AG04450 (cell line): ENCODE results near the gene MYBPC3. TPM values are rescaled to one million over a fixed set of nuclear protein-coding genes. Genes with fewer than 3 reads are reported as not detected.
"Not testable (repeated sequence)": the region's sequence is repeated elsewhere in the genome, so short reads cannot be mapped to it uniquely, and the experiment has no call there.

Experiments used
- CTCF ChIA-PET: fragments of 300-600, 350-600 bp; formaldehyde crosslinking; extraction: SDS; loops from one replicate; lab custom pipeline; 2022; ENCODE audit warnings: antibody characterized with exemption, inconsistent platforms; lab: Charles Lee
- POLR2A ChIA-PET: fragments of 350-600 bp; formaldehyde crosslinking; extraction: SDS; loops from one replicate; lab custom pipeline; 2021; ENCODE audit warnings: antibody characterized with exemption, inconsistent platforms; lab: Yijun Ruan, JAX
- DNase-seq: peaks from one replicate; pipeline ENCODE4 v3.0.0-alpha.2; 2011; ENCODE audit warnings: low read depth, low spot score
- H3K27ac ChIP-seq: one replicate; pipeline ENCODE4 v1.5.1; 2012; ENCODE audit warnings: low read depth, low read length, control low read depth
- H3K27me3 ChIP-seq: one replicate; pipeline ENCODE4 v1.6.0; 2012; ENCODE audit warnings: low read length; ENCODE audit not compliant: control insufficient read depth, insufficient read depth
- H3K4me3 ChIP-seq: 2 replicates; pipeline ENCODE4 v1.5.1; 2011; ENCODE audit warnings: mild to moderate bottlenecking, low read depth, low read length, control low read depth
- H3K9me3 ChIP-seq: 2 replicates; pipeline ENCODE4 v1.5.1; 2012; ENCODE audit warnings: low read length; ENCODE audit not compliant: control insufficient read depth, insufficient read depth
- CTCF ChIP-seq: IDR thresholded peaks from 2 replicates; pipeline ENCODE4 v1.5.1; 2011; ENCODE audit warnings: low read depth, low read length, control low read depth, inconsistent platforms
- polyA plus RNA-seq: library from polyadenylated mRNA; depleted of rRNA; stranded (reverse); fragments of >200 nt; gene quantifications from 2 replicates; pipeline ENCODE4 v1.2.3, GENCODE V29; 2011

Gene MYBPC3
- polyA plus RNA-seq, 1 experiment = not detected

DNA sequence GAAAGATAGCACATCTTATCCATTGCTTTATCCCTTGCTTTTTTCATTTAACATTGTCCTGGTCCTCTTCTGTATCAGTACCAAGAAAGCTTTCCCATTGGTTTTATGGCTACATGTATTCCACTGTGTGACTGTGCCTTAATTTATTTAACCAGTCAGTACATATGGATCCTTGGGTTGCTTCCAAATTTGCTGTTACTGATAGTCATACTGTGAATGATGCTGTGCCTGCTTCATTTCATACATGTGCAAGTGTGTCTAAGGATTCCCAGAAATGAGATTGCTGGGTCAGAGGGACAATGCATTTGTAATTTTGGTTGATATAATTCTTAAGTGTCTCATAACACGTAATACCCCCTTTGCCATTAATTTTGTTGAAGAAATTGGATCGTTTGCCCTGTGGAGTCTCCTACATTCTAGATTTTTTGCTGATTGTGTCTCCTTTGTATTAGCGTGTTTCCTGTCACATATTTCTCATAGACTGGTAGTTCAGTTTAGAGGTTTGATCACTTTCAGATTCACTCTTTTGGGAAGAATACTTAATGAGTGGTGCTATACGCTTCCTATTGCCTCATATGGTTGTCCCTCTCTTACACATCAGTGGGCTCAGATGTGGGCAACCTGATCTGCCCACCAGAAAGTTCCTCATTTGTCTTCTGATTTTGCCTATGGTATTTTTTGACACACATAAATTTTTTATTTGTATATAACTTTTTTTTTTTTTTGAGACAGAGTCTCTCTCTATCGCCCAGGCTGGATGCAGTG, 35.3 kb downstream of the MYBPC3 start:
- no peak for TF ChIP-seq CTCF
- no peaks in the 10 kb centered on the region for H3K9me3 ChIP-seq
- ChIA-PET POLR2A (no interaction called here), CTCF (no interaction called here)
- H3K27ac ChIP-seq = no peak overlapping the region
- H3K27me3 ChIP-seq = no peaks in the 10 kb centered on the region
- no peak overlapping the region for H3K4me3 ChIP-seq
- DNase-seq = no peak

GRCh38 chr11:47316501-47316900, 36.0 kb downstream of the MYBPC3 start:
- DNase-seq, POLR2A ChIA-PET, CTCF ChIA-PET: not testable (repeated sequence)

DNA sequence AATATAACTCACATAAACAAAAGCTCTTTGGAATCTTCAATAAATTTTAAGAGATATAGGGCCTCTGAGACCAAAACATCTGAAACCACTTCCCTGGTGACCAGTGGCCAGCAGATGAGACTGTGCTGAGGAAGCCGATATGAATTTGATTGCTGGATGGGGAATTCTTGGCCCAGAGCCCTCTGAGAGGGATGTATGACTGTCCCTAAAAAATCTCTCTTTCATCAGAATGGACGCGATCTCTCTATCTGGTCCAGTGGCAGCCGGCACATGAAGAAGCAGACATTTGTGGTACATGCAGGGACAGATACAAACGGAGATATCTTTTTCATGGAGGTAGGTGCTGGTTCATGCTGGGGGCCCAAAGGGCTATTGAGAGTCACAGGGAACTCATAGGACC, 37.5 kb downstream of the MYBPC3 start:
- no peak for TF ChIP-seq CTCF
- Histone ChIP-seq H3K27me3 (no peaks in the 10 kb centered on the region), H3K4me3 (no peak overlapping the region), H3K9me3 (no peaks in the 10 kb centered on the region), H3K27ac (no peak overlapping the region)
- CTCF ChIA-PET = interaction anchor here (0.5 to 2.9 kb wide), 3 partner anchors 8 to 40 kb away, joined by 5 to 12 read pairs (median 6); no protein-coding TSS in a partner anchor
- POLR2A ChIA-PET = no interaction called here
- no peak for DNase-seq

More at GRCh38 chr11:47316501-47316900, 36.0 kb downstream of the MYBPC3 start:
- H3K4me3 ChIP-seq, H3K27ac ChIP-seq, H3K9me3 ChIP-seq, H3K27me3 ChIP-seq: not testable (repeated sequence)

DNA sequence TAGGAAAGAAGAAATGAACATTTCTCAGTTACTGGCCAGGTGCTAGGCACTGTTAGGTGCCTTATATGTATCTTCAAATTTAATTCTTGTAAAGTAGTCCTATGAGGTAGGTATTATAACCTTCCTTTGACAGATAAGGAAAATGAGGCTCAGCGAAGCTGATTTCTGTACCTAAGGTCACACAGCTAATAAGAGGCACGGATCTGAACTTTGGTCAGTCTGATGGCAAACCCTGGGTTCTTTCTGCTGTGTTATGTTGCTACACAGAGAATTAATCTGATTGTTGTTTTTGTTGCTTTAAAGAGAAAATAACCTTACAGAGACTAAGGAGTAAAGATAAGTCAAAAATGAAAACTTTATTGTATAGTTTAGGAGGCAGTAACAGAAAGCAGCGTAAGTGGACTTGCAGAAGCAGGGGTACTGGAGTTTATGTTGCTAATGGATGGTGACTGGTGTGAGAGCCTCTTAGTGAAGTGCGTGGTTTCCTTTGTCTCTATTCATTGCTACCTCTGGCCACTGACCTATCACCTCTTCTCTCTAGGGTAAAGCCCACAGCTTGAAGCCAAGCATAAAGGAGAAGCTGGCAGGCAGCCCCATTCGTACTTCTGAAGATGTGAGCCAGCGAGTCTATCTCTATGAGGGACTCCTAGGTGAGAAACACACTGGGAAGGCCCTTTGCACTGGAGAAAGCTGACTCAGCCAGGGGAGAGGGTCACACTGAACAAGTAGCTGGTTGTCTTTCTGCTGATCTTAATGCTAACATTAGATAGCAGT, 44.3 kb downstream of the MYBPC3 start:
- DNase-seq = no peak

DNA sequence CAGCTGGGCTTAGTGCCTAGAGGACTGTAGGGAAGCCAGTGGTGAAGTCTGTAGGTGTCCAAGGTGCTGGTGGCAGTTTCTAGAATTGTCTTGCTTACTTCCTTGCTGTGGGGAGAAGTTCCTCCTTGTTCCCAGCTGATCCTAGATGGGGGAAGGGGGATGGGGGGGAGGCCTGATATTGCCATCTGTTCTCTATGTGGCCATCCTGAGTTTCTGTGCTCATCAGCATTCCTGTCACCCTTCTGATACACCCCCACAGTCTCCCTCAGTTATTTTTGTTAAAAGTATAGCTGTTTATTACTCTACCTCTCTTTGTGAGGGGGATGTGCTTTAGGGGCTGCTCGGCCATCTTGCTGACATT, 46.0 kb downstream of the MYBPC3 start:
- no peak overlapping the region for H3K4me3 ChIP-seq
- H3K9me3 ChIP-seq = peaks cover 8% of the 10 kb centered on the region; the same call in 1 of the 2 replicates
- H3K27ac ChIP-seq = no peak overlapping the region
- POLR2A ChIA-PET = no interaction called here
- DNase-seq = no peak
- no peaks in the 10 kb centered on the region for H3K27me3 ChIP-seq
- TF ChIP-seq CTCF = no peak
- CTCF ChIA-PET = interaction anchor here (1.0 to 1.2 kb wide), 2 partner anchors 33 to 48 kb away, joined by 3 to 7 read pairs; no protein-coding TSS in a partner anchor

More for the DNA sequence above, 44.3 kb downstream of the MYBPC3 start:
- H3K4me3 ChIP-seq = no peak overlapping the region
- ChIA-PET POLR2A (no interaction called here), CTCF (interaction anchor here (1.3 kb wide), 1 partner anchor 47 kb away, joined by 3 read pairs; no protein-coding TSS in a partner anchor)
- no peak overlapping the region for H3K27ac ChIP-seq
- no peaks in the 10 kb centered on the region for H3K27me3 ChIP-seq
- H3K9me3 ChIP-seq = peaks cover 2% of the 10 kb centered on the region; the same call in 1 of the 2 replicates
- no peak for TF ChIP-seq CTCF
